Loucy (cell line): Measurements from ENCODE around the gene RPTOR.

ENCODE experiments used
- H2AFZ ChIP-seq: fragments of 200-600 bp; sonication (generic); 2 replicates; pipeline ENCODE4 v1.6.0; 2016; ENCODE audit warnings: antibody characterized with exemption, mild to moderate bottlenecking, low read length, moderate library complexity
- H3F3A ChIP-seq: fragments of 200-600 bp; 2 replicates; pipeline ENCODE4 v1.6.0; 2016; ENCODE audit warnings: antibody characterized with exemption, low read depth, mild to moderate bottlenecking
- H3K27me3 ChIP-seq: fragments of 200-600 bp; sonication (generic); 2 replicates; pipeline ENCODE4 v1.6.1; 2014; ENCODE audit warnings: low read length, mild to moderate bottlenecking; ENCODE audit not compliant: insufficient read depth, poor library complexity, severe bottlenecking
- H3K36me3 ChIP-seq: fragments of 200-600 bp; sonication (generic); 2 replicates; pipeline ENCODE4 v1.6.1; 2016; ENCODE audit warnings: low read length; ENCODE audit not compliant: insufficient read depth
- H3K4me1 ChIP-seq: fragments of 200-600 bp; sonication (generic); 2 replicates; pipeline ENCODE4 v1.5.1; 2014; ENCODE audit warnings: low read length, mild to moderate bottlenecking; ENCODE audit not compliant: insufficient read depth, poor library complexity, severe bottlenecking
- H3K4me2 ChIP-seq: fragments of 200-600 bp; sonication (generic); 2 replicates; pipeline ENCODE4 v1.6.0; 2014; ENCODE audit warnings: antibody characterized with exemption, low read length, low read depth, mild to moderate bottlenecking; ENCODE audit not compliant: poor library complexity, severe bottlenecking
- H3K4me3 ChIP-seq: fragments of 200-600 bp; sonication (generic); 2 replicates; pipeline ENCODE4 v1.5.1; 2014; ENCODE audit warnings: low read length, mild to moderate bottlenecking, mixed read lengths; ENCODE audit not compliant: poor library complexity, severe bottlenecking
- H3K79me2 ChIP-seq: fragments of 200-600 bp; sonication (generic); 2 replicates; pipeline ENCODE4 v1.6.1; 2014; ENCODE audit warnings: low read length; ENCODE audit not compliant: insufficient read depth
- H3K9ac ChIP-seq: fragments of 200-600 bp; sonication (generic); 2 replicates; pipeline ENCODE4 v1.6.0; 2014; ENCODE audit warnings: mild to moderate bottlenecking, low read depth, low read length, moderate library complexity; ENCODE audit not compliant: poor library complexity, severe bottlenecking
- H3K9me2 ChIP-seq: fragments of 200-600 bp; sonication (generic); replicated peaks from 2 replicates; pipeline ENCODE4 v1.6.1; 2016; ENCODE audit warnings: low read depth, low read length, mixed read lengths
- H3K9me3 ChIP-seq: fragments of 200-600 bp; sonication (generic); 2 replicates; pipeline ENCODE4 v1.6.1; 2014; ENCODE audit warnings: mild to moderate bottlenecking, antibody characterized with exemption, low read length, low read depth; ENCODE audit not compliant: insufficient read depth
- H4K20me1 ChIP-seq: fragments of 200-600 bp; sonication (generic); 2 replicates; pipeline ENCODE4 v1.6.0; 2014; ENCODE audit warnings: antibody characterized with exemption, low read length, mild to moderate bottlenecking; ENCODE audit not compliant: insufficient read depth, poor library complexity, severe bottlenecking
- EZH2phosphoT487 ChIP-seq: fragments of 200-600 bp; IDR thresholded peaks from 2 replicates; pipeline ENCODE4 v1.6.1; 2018; ENCODE audit warnings: antibody characterized with exemption, mild to moderate bottlenecking, moderate library complexity, borderline replicate concordance
- TF ChIP-seq, protein P1 (sequence below): fragments of 200-600 bp; sonication (generic); conservative IDR thresholded peaks from 2 replicates; pipeline ENCODE4 v1.5.1; 2014; ENCODE audit warnings: mild to moderate bottlenecking, antibody characterized with exemption, low read length

Gene RPTOR

DNA sequence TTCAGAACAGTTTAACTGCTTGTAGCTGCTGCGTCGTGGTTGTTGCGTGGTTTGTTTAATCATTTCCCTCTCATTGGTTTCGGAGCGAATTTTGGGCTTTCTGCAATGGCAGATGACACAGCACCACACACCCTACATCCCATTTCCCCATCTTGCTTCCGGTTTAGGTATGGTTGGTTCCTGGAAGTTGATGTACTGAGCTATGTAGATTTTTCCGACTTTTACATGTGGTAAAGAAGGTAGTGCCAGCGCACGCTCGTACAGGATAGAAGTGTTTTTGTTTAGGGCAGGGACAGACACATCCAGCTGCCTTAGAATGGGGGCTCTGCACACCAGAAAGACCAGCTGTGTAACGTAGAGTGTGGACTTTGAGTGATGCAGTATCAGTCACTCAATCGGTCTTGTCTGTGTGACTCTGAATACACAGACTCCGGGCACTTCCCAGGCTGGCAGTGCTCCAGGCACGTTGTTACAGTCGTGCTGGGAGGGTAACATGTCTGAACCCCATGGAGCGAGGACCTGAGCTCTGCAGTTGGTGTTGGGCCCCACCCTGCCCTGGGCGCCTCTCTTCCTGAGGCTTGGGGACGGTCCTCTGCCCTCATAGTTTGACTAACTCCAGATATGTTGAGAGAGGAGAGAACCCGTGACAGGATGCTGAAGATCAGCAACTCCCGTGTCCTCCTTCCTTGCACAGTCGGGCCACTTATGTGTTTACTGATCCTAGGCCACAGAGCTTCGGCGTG lies 275.0 kb downstream of the RPTOR start:
- H2AFZ ChIP-seq: no peak overlapping the region
- no peaks in the 10 kb centered on the region for H4K20me1 ChIP-seq
- no peak overlapping the region for H3K9ac ChIP-seq
- H3F3A ChIP-seq: no peaks in the 10 kb centered on the region
- peaks cover 20% of the 10 kb centered on the region; the same call in 1 of the 2 replicates for H3K36me3 ChIP-seq
- H3K27me3 ChIP-seq: no peaks in the 10 kb centered on the region
- H3K9me3 ChIP-seq: no peaks in the 10 kb centered on the region
- no peak overlapping the region for H3K4me3 ChIP-seq
- H3K9me2 ChIP-seq: no peaks in the 10 kb centered on the region
- no peaks in the 10 kb centered on the region for H3K79me2 ChIP-seq
- TF ChIP-seq, protein P1, sequence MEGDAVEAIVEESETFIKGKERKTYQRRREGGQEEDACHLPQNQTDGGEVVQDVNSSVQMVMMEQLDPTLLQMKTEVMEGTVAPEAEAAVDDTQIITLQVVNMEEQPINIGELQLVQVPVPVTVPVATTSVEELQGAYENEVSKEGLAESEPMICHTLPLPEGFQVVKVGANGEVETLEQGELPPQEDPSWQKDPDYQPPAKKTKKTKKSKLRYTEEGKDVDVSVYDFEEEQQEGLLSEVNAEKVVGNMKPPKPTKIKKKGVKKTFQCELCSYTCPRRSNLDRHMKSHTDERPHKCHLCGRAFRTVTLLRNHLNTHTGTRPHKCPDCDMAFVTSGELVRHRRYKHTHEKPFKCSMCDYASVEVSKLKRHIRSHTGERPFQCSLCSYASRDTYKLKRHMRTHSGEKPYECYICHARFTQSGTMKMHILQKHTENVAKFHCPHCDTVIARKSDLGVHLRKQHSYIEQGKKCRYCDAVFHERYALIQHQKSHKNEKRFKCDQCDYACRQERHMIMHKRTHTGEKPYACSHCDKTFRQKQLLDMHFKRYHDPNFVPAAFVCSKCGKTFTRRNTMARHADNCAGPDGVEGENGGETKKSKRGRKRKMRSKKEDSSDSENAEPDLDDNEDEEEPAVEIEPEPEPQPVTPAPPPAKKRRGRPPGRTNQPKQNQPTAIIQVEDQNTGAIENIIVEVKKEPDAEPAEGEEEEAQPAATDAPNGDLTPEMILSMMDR: no peak
- H3K4me1 ChIP-seq: peaks cover 8% of the 10 kb centered on the region
- no peak overlapping the region for H3K4me2 ChIP-seq

DNA sequence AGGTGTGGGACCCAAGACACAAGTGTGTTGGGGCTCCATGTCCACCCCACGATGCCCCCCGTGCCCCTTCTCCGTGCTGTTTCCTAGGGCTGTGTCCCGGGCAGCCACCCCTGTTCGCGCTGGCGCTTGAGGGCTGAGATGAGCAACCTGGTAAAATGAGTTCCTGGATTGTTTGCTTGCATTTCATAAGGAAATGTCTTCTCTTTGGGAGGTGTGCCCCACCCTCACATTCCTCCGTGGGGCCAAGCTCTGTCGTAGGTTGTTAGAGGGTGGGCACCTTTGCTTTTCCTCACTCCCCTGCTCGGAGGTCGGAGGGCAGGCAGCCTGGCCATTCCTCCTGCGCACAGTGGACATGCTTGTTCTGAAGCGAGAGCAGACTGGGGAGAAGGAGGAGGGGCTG lies 275.7 kb downstream of the RPTOR start:
- H3K27me3 ChIP-seq: no peaks in the 10 kb centered on the region
- no peaks in the 10 kb centered on the region for H4K20me1 ChIP-seq
- TF ChIP-seq, protein P1: no peak
- TF ChIP-seq EZH2phosphoT487: no peak
- H3K4me1 ChIP-seq: peaks cover 8% of the 10 kb centered on the region
- H2AFZ ChIP-seq: no peak overlapping the region
- H3K4me3 ChIP-seq: no peak overlapping the region
- no peak overlapping the region for H3K4me2 ChIP-seq
- H3K9ac ChIP-seq: no peak overlapping the region
- H3K9me2 ChIP-seq: no peaks in the 10 kb centered on the region
- no peaks in the 10 kb centered on the region for H3F3A ChIP-seq
- H3K36me3 ChIP-seq: peaks cover 25% of the 10 kb centered on the region; the same call in 1 of the 2 replicates
- H3K9me3 ChIP-seq: no peaks in the 10 kb centered on the region
- no peaks in the 10 kb centered on the region for H3K79me2 ChIP-seq

- Histone ChIP-seq H3K4me2 (no peak overlapping the region), H3K36me3 (peaks cover 28% of the 10 kb centered on the region; the same call in 1 of the 2 replicates), H2AFZ (no peak overlapping the region), H3K4me1 (peaks cover 8% of the 10 kb centered on the region), H3K9me3 (no peaks in the 10 kb centered on the region), H3K9ac (no peak overlapping the region), H3K27me3 (no peaks in the 10 kb centered on the region), H3F3A (no peaks in the 10 kb centered on the region), H3K4me3 (no peak overlapping the region), H3K9me2 (no peaks in the 10 kb centered on the region), H3K79me2 (no peaks in the 10 kb centered on the region), H4K20me1 (no peaks in the 10 kb centered on the region)
- TF ChIP-seq, protein P1: no peak
- TF ChIP-seq EZH2phosphoT487: no peak
Measured at GRCh38 chr17:80821546-80821945, 276.9 kb downstream of the RPTOR start.
